HepG2 (cell line): ENCODE data around the gene PMM2. TPM values are rescaled to one million over a fixed set of nuclear protein-coding genes. Genes with fewer than 3 reads are reported as not detected.

Experiments
- CSRNP2 ChIP-seq: sonication (generic); formaldehyde crosslinking; conservative IDR thresholded peaks from 2 replicates; pipeline ENCODE4 v1.8.0; 2022; ENCODE audit warnings: low read depth, missing genetic modification reagents
- DMAP1 ChIP-seq: IDR thresholded peaks from 2 replicates; pipeline ENCODE4 v1.6.1; 2016
- DRAP1 ChIP-seq: IDR thresholded peaks from 2 replicates; pipeline ENCODE4 v1.6.1; 2016; ENCODE audit warnings: missing genetic modification reagents, missing compliant biosample characterization
- FOXC1 ChIP-seq: sonication (generic); formaldehyde crosslinking; IDR thresholded peaks from 2 replicates; pipeline ENCODE4 v1.8.0; 2022; ENCODE audit warnings: mild to moderate bottlenecking, missing genetic modification reagents, borderline replicate concordance
- FOXK1 ChIP-seq: sonication (generic); formaldehyde crosslinking; IDR thresholded peaks from 2 replicates; pipeline ENCODE4 v1.4.0; 2020; ENCODE audit warnings: low read depth, missing genetic modification reagents, borderline replicate concordance
- GMEB1 ChIP-seq: sonication (generic); formaldehyde crosslinking; IDR thresholded peaks from 2 replicates; pipeline ENCODE4 v1.5.1; 2020; ENCODE audit warnings: missing genetic modification reagents, mild to moderate bottlenecking, borderline replicate concordance
- HNRNPL ChIP-seq: fragments of 200-400 bp; formaldehyde crosslinking; IDR thresholded peaks from 2 replicates; pipeline ENCODE4 v1.6.1; 2017; ENCODE audit warnings: mild to moderate bottlenecking, low read depth, low read length
- HOXD1 ChIP-seq: sonication (generic); formaldehyde crosslinking; IDR thresholded peaks from 2 replicates; pipeline ENCODE4 v1.5.0; 2020; ENCODE audit warnings: missing genetic modification reagents
- KDM5A ChIP-seq: fragments of 200-600 bp; sonication (generic); IDR thresholded peaks from 2 replicates; pipeline ENCODE4 v1.7.0; 2018; ENCODE audit warnings: antibody characterized with exemption, mild to moderate bottlenecking, low read length, borderline replicate concordance
- MED13 ChIP-seq: sonication (generic); formaldehyde crosslinking; IDR thresholded peaks from 2 replicates; pipeline ENCODE4 v1.5.0; 2020; ENCODE audit warnings: missing genetic modification reagents
- NFE2 ChIP-seq: sonication (generic); formaldehyde crosslinking; IDR thresholded peaks from 2 replicates; pipeline ENCODE4 v1.4.0; 2020; ENCODE audit warnings: missing genetic modification reagents
- SSRP1 ChIP-seq: IDR thresholded peaks from 2 replicates; pipeline ENCODE4 v1.6.1; 2016; ENCODE audit warnings: control low read depth
- TBX3 ChIP-seq: fragments of 450-650 bp; IDR thresholded peaks from 2 replicates; pipeline ENCODE4 v1.6.1; 2017; ENCODE audit warnings: antibody characterized with exemption, mild to moderate bottlenecking, inconsistent platforms, borderline replicate concordance
- ZFP36L1 ChIP-seq: sonication (generic); formaldehyde crosslinking; IDR thresholded peaks from 2 replicates; pipeline ENCODE4 v1.8.0; 2022; ENCODE audit warnings: mild to moderate bottlenecking, missing genetic modification reagents, moderate library complexity
- ZNF20 ChIP-seq: sonication (generic); formaldehyde crosslinking; IDR thresholded peaks from 2 replicates; pipeline ENCODE4 v1.4.0; 2020; ENCODE audit warnings: mild to moderate bottlenecking, moderate library complexity, missing genetic modification reagents
- ZNF770 ChIP-seq: sonication (generic); formaldehyde crosslinking; IDR thresholded peaks from 2 replicates; pipeline ENCODE4 v1.5.0; 2020; ENCODE audit warnings: mild to moderate bottlenecking, missing genetic modification reagents
- polyA plus RNA-seq, 8 experiments: library from polyadenylated mRNA; depleted of rRNA in 3 of 8; stranded (reverse) in 7 of 8; unstranded in 1 of 8; fragments of >200 nt; fragmentation: Illumina TruSeq in 4 of 8; extraction: Trizol in 4 of 8; gene quantifications; 2 replicates each; pipeline versions ENCODE4 v1.2.1 to v1.2.3, GENCODE V29; 2011 to 2016; ENCODE audit warnings: low read depth in 4 of 8, missing spikeins in 1 of 8, mixed read lengths in 1 of 8; ENCODE audit not compliant: insufficient read depth in 1 of 8
- total RNA-seq, 5 experiments: library from RNA; depleted of rRNA; stranded (reverse); fragments of >200 nt; fragmentation: Illumina TruSeq; extraction: Trizol; gene quantifications; 2 replicates each; pipeline ENCODE4 v1.2.3, GENCODE V29; 2016; ENCODE audit warnings: low read depth in 1 of 5
- TF ChIP-seq, protein P1 (sequence below): sonication (generic); formaldehyde crosslinking; IDR thresholded peaks from 2 replicates; pipeline ENCODE4 v1.5.0; 2020; ENCODE audit warnings: mild to moderate bottlenecking, missing genetic modification reagents
- TF ChIP-seq, protein P2 (sequence below): sonication (generic); formaldehyde crosslinking; IDR thresholded peaks from 2 replicates; pipeline ENCODE4 v1.8.0; 2022; ENCODE audit warnings: missing genetic modification reagents, mild to moderate bottlenecking, inconsistent platforms, borderline replicate concordance
- TF ChIP-seq, protein P3 (sequence below): sonication (generic); formaldehyde crosslinking; IDR thresholded peaks from 2 replicates; pipeline ENCODE4 v1.8.0; 2022; ENCODE audit warnings: mild to moderate bottlenecking, missing genetic modification reagents; ENCODE audit not compliant: insufficient replicate concordance

The PMM2 gene
- total and polyA plus RNA-seq, 2 of the 13 experiments (the other 11 are each of a cell fraction or from before 2014, with no cell fraction given): 52.2 to 93.7 TPM

DNA sequence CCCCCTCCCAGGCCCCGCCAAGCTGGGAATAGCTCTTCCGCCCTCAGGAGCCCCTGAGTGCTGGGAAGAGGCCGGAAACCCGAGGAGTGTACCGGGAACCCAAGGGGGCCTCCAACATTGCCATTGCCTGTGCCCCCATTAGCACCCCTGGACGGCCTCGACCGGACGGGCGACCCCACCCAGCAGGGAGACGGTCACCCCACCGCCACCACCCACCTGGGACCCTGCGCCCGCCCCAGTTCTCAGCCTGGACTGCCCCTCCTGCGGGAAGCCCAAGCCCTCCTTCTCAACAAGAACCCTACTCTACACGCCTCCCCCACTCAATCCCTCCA, 69.2 kb downstream of the PMM2 start (continued):
- TF ChIP-seq, protein P1, sequence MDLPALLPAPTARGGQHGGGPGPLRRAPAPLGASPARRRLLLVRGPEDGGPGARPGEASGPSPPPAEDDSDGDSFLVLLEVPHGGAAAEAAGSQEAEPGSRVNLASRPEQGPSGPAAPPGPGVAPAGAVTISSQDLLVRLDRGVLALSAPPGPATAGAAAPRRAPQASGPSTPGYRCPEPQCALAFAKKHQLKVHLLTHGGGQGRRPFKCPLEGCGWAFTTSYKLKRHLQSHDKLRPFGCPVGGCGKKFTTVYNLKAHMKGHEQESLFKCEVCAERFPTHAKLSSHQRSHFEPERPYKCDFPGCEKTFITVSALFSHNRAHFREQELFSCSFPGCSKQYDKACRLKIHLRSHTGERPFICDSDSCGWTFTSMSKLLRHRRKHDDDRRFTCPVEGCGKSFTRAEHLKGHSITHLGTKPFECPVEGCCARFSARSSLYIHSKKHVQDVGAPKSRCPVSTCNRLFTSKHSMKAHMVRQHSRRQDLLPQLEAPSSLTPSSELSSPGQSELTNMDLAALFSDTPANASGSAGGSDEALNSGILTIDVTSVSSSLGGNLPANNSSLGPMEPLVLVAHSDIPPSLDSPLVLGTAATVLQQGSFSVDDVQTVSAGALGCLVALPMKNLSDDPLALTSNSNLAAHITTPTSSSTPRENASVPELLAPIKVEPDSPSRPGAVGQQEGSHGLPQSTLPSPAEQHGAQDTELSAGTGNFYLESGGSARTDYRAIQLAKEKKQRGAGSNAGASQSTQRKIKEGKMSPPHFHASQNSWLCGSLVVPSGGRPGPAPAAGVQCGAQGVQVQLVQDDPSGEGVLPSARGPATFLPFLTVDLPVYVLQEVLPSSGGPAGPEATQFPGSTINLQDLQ (CRISPR knock-in tag): no peak
- TF ChIP-seq NFE2 (CRISPR knock-in tag) (no peak), HNRNPL (no peak), MED13 (CRISPR knock-in tag) (no peak), CSRNP2 (CRISPR knock-in tag) (no peak), FOXK1 (no peak), DMAP1 (CRISPR knock-in tag) (no peak), ZNF770 (no peak), ZNF20 (CRISPR knock-in tag) (no peak), KDM5A (no peak), TBX3 (no peak), GMEB1 (CRISPR knock-in tag) (no peak), DRAP1 (CRISPR knock-in tag) (no peak), FOXC1 (no peak), HOXD1 (CRISPR knock-in tag) (no peak), SSRP1 (no peak), ZFP36L1 (CRISPR knock-in tag) (no peak)
- TF ChIP-seq, protein P2, sequence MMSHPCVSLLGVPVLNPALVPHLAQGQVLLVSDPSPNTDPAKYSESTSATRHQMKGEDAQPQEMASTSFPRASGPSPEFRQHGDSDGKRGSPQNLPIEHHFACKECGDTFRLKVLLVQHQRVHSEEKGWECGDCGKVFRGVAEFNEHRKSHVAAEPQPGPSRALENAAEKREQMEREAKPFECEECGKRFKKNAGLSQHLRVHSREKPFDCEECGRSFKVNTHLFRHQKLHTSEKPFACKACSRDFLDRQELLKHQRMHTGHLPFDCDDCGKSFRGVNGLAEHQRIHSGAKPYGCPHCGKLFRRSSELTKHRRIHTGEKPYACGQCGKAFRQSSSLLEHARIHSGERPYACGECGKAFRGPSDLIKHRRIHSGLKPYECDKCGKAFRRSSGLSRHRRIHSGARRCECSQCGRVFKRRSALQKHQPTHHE (CRISPR knock-in tag): no peak
- TF ChIP-seq, protein P3, sequence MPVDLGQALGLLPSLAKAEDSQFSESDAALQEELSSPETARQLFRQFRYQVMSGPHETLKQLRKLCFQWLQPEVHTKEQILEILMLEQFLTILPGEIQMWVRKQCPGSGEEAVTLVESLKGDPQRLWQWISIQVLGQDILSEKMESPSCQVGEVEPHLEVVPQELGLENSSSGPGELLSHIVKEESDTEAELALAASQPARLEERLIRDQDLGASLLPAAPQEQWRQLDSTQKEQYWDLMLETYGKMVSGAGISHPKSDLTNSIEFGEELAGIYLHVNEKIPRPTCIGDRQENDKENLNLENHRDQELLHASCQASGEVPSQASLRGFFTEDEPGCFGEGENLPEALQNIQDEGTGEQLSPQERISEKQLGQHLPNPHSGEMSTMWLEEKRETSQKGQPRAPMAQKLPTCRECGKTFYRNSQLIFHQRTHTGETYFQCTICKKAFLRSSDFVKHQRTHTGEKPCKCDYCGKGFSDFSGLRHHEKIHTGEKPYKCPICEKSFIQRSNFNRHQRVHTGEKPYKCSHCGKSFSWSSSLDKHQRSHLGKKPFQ (CRISPR knock-in tag): no peak
